ENCODE results near the gene ZP1.

Gene ZP1

GRCh38 chr11:60870733-60871377, 3.5 kb downstream of the ZP1 start:
- no peak overlapping the region for H3K27ac ChIP-seq (ENCODE audit: low read depth, low read length)
- H3K9me3 ChIP-seq (ENCODE audit: control insufficient read depth in 5 of 5, low read length in 5 of 5) = no peaks in the 10 kb centered on the region
- peaks cover 5 to 42% (median 40%) of the 10 kb centered on the region in 5 donors for H3K4me1 ChIP-seq (ENCODE audit: control insufficient read depth in 5 of 5, insufficient read depth in 5 of 5, low read length in 5 of 5)

GRCh38 chr11:60871378-60872061, 4.2 kb downstream of the ZP1 start:
- Histone ChIP-seq H3K4me1 (ENCODE audit: control insufficient read depth in 5 of 5, insufficient read depth in 5 of 5, low read length in 5 of 5) (peaks cover 5 to 42% (median 40%) of the 10 kb centered on the region in 5 donors), H3K27ac (ENCODE audit: low read depth, low read length) (peak overlapping the region; percentile 46), H3K36me3 (ENCODE audit: control insufficient read depth in 5 of 5, insufficient read depth in 5 of 5, low read length in 5 of 5) (no peaks in the 10 kb centered on the region), H3K27me3 (ENCODE audit: control insufficient read depth in 5 of 5, insufficient read depth in 4 of 5, low read length in 5 of 5) (no peaks in the 10 kb centered on the region), H3K9me3 (ENCODE audit: control insufficient read depth in 5 of 5, low read length in 5 of 5) (no peaks in the 10 kb centered on the region), H3K9ac (ENCODE audit: low read length in 5 of 5) (peak overlapping the region in 2 of 5 donors; percentile 4 to 8), H3K4me3 (ENCODE audit: low read depth in 1 of 5, low read length in 5 of 5) (peak overlapping the region in 3 of 5 donors; percentile 6 to 34 (median 9))

More at GRCh38 chr11:60870733-60871377, 3.5 kb downstream of the ZP1 start:
- H3K9ac ChIP-seq (ENCODE audit: low read length in 5 of 5) = peak overlapping the region in 1 of 5 donors; percentile 4
- H3K36me3 ChIP-seq (ENCODE audit: control insufficient read depth in 5 of 5, insufficient read depth in 5 of 5, low read length in 5 of 5) = no peaks in the 10 kb centered on the region
- no peaks in the 10 kb centered on the region for H3K27me3 ChIP-seq (ENCODE audit: control insufficient read depth in 5 of 5, insufficient read depth in 4 of 5, low read length in 5 of 5)
- H3K4me3 ChIP-seq (ENCODE audit: low read depth in 1 of 5, low read length in 5 of 5) = peak overlapping the region in 2 of 5 donors; percentile 6 to 9

- Histone ChIP-seq H3K9me3 (ENCODE audit: control insufficient read depth in 5 of 5, low read length in 5 of 5) (no peaks in the 10 kb centered on the region), H3K4me1 (ENCODE audit: control insufficient read depth in 5 of 5, insufficient read depth in 5 of 5, low read length in 5 of 5) (peaks cover 8 to 44% (median 42%) of the 10 kb centered on the region in 5 donors), H3K27me3 (ENCODE audit: control insufficient read depth in 5 of 5, insufficient read depth in 4 of 5, low read length in 5 of 5) (no peaks in the 10 kb centered on the region), H3K4me3 (ENCODE audit: low read depth in 1 of 5, low read length in 5 of 5) (peak overlapping the region in 1 of 5 donors; percentile 34), H3K9ac (ENCODE audit: low read length in 5 of 5) (peak overlapping the region in 2 of 5 donors; percentile 9 to 12), H3K27ac (ENCODE audit: low read depth, low read length) (peak overlapping the region; percentile 46), H3K36me3 (ENCODE audit: control insufficient read depth in 5 of 5, insufficient read depth in 5 of 5, low read length in 5 of 5) (no peaks in the 10 kb centered on the region)
Measured at GRCh38 chr11:60872124-60872960, 5.0 kb downstream of the ZP1 start.

- Histone ChIP-seq H3K36me3 (ENCODE audit: control insufficient read depth in 5 of 5, insufficient read depth in 5 of 5, low read length in 5 of 5) (no peaks in the 10 kb centered on the region), H3K4me1 (ENCODE audit: control insufficient read depth in 5 of 5, insufficient read depth in 5 of 5, low read length in 5 of 5) (peaks cover 8 to 45% (median 42%) of the 10 kb centered on the region in 5 donors), H3K4me3 (ENCODE audit: low read depth in 1 of 5, low read length in 5 of 5) (peak overlapping the region in 1 of 5 donors; percentile 2), H3K27me3 (ENCODE audit: control insufficient read depth in 5 of 5, insufficient read depth in 4 of 5, low read length in 5 of 5) (no peaks in the 10 kb centered on the region), H3K9me3 (ENCODE audit: control insufficient read depth in 5 of 5, low read length in 5 of 5) (no peaks in the 10 kb centered on the region), H3K9ac (ENCODE audit: low read length in 5 of 5) (peak overlapping the region in 1 of 5 donors; percentile 9), H3K27ac (ENCODE audit: low read depth, low read length) (peak overlapping the region; percentile 18)
Measured at GRCh38 chr11:60872961-60873524, 5.7 kb downstream of the ZP1 start.

GRCh38 chr11:60873533-60873932, 6.2 kb downstream of the ZP1 start:
- no peaks in the 10 kb centered on the region for H3K27me3 ChIP-seq (ENCODE audit: control insufficient read depth in 5 of 5, insufficient read depth in 4 of 5, low read length in 5 of 5)
- no peak overlapping the region for H3K27ac ChIP-seq (ENCODE audit: low read depth, low read length)
- no peaks in the 10 kb centered on the region for H3K9me3 ChIP-seq (ENCODE audit: control insufficient read depth in 5 of 5, low read length in 5 of 5)
- no peak overlapping the region for H3K9ac ChIP-seq (ENCODE audit: low read length in 5 of 5)
- no peaks in the 10 kb centered on the region for H3K36me3 ChIP-seq (ENCODE audit: control insufficient read depth in 5 of 5, insufficient read depth in 5 of 5, low read length in 5 of 5)
- peaks cover 8 to 50% (median 46%) of the 10 kb centered on the region in 5 donors for H3K4me1 ChIP-seq (ENCODE audit: control insufficient read depth in 5 of 5, insufficient read depth in 5 of 5, low read length in 5 of 5)
- peak overlapping the region in 2 of 5 donors; percentile 2 to 5 for H3K4me3 ChIP-seq (ENCODE audit: low read depth in 1 of 5, low read length in 5 of 5)

- Histone ChIP-seq H3K9me3 (ENCODE audit: control insufficient read depth in 5 of 5, low read length in 5 of 5) (no peaks in the 10 kb centered on the region), H3K4me3 (ENCODE audit: low read depth in 1 of 5, low read length in 5 of 5) (no peak overlapping the region), H3K9ac (ENCODE audit: low read length in 5 of 5) (no peak overlapping the region), H3K36me3 (ENCODE audit: control insufficient read depth in 5 of 5, insufficient read depth in 5 of 5, low read length in 5 of 5) (peaks cover 0 to under 1% (median 0%) of the 10 kb centered on the region in 5 donors), H3K4me1 (ENCODE audit: control insufficient read depth in 5 of 5, insufficient read depth in 5 of 5, low read length in 5 of 5) (peaks cover 8 to 59% (median 55%) of the 10 kb centered on the region in 5 donors), H3K27ac (ENCODE audit: low read depth, low read length) (no peak overlapping the region), H3K27me3 (ENCODE audit: control insufficient read depth in 5 of 5, insufficient read depth in 4 of 5, low read length in 5 of 5) (no peaks in the 10 kb centered on the region)
Measured at GRCh38 chr11:60874421-60875365, 7.4 kb downstream of the ZP1 start.

GRCh38 chr11:60875366-60876167, 8.2 kb downstream of the ZP1 start:
- Histone ChIP-seq H3K9me3 (ENCODE audit: control insufficient read depth in 5 of 5, low read length in 5 of 5) (no peaks in the 10 kb centered on the region), H3K27me3 (ENCODE audit: control insufficient read depth in 5 of 5, insufficient read depth in 4 of 5, low read length in 5 of 5) (no peaks in the 10 kb centered on the region), H3K4me1 (ENCODE audit: control insufficient read depth in 5 of 5, insufficient read depth in 5 of 5, low read length in 5 of 5) (peaks cover 8 to 59% (median 55%) of the 10 kb centered on the region in 5 donors), H3K27ac (ENCODE audit: low read depth, low read length) (no peak overlapping the region), H3K4me3 (ENCODE audit: low read depth in 1 of 5, low read length in 5 of 5) (no peak overlapping the region), H3K36me3 (ENCODE audit: control insufficient read depth in 5 of 5, insufficient read depth in 5 of 5, low read length in 5 of 5) (peaks cover 0 to 6% (median 4%) of the 10 kb centered on the region in 5 donors), H3K9ac (ENCODE audit: low read length in 5 of 5) (no peak overlapping the region)

GRCh38 chr11:60876168-60876485, 8.8 kb downstream of the ZP1 start:
- H3K4me3 ChIP-seq (ENCODE audit: low read depth in 1 of 5, low read length in 5 of 5) = no peak overlapping the region

More at GRCh38 chr11:60876168-60876485, 8.8 kb downstream of the ZP1 start:
- Histone ChIP-seq H3K27ac (ENCODE audit: low read depth, low read length) (no peak overlapping the region), H3K4me1 (ENCODE audit: control insufficient read depth in 5 of 5, insufficient read depth in 5 of 5, low read length in 5 of 5) (peaks cover 8 to 54% (median 50%) of the 10 kb centered on the region in 5 donors), H3K9me3 (ENCODE audit: control insufficient read depth in 5 of 5, low read length in 5 of 5) (no peaks in the 10 kb centered on the region), H3K27me3 (ENCODE audit: control insufficient read depth in 5 of 5, insufficient read depth in 4 of 5, low read length in 5 of 5) (no peaks in the 10 kb centered on the region), H3K9ac (ENCODE audit: low read length in 5 of 5) (no peak overlapping the region), H3K36me3 (ENCODE audit: control insufficient read depth in 5 of 5, insufficient read depth in 5 of 5, low read length in 5 of 5) (peaks cover 0 to 10% (median 4%) of the 10 kb centered on the region in 5 donors)
